ENCODE results near the gene ADGRF4. TPM values are rescaled to one million over a fixed set of nuclear protein-coding genes. Genes with fewer than 3 reads are reported as not detected.

The ADGRF4 gene
- total RNA-seq, 4 donors from 2014 or later = 0.22 TPM; not detected in 3

DNA sequence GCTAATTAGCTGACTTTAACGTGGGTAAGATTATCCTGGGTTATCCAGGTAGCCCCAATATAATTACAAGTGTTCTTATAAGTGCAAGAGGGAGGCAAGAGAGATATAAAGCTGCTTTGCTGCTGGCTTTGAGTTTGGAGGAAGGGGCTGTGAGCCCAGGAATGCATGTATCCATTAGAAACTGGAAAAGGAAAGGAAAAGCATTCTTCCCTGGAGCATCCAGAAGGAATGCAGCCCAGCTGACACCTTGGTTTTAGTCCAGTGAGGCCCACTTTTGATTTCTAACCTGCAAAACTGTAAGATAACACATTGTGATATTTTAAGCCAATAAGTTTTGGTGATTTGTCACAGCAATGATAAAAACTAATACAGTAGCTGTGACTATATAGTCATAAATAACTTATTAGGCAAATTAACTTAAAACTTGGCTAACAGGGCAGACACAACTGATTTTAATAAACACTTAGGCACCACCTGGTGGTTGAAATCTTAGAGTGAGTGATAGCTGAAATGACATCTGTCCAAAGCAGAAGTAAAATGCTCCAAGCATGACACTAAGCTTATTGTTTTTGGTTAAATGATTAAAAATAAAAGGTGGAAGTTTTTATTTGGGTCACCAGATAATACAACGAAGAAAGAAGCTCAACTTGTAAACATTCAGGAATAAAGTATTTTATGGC, 35.6 kb downstream of the ADGRF4 start:
- TF ChIP-seq, protein P1, sequence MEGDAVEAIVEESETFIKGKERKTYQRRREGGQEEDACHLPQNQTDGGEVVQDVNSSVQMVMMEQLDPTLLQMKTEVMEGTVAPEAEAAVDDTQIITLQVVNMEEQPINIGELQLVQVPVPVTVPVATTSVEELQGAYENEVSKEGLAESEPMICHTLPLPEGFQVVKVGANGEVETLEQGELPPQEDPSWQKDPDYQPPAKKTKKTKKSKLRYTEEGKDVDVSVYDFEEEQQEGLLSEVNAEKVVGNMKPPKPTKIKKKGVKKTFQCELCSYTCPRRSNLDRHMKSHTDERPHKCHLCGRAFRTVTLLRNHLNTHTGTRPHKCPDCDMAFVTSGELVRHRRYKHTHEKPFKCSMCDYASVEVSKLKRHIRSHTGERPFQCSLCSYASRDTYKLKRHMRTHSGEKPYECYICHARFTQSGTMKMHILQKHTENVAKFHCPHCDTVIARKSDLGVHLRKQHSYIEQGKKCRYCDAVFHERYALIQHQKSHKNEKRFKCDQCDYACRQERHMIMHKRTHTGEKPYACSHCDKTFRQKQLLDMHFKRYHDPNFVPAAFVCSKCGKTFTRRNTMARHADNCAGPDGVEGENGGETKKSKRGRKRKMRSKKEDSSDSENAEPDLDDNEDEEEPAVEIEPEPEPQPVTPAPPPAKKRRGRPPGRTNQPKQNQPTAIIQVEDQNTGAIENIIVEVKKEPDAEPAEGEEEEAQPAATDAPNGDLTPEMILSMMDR (IDR thresholded peaks at IDR 0.05; ENCODE audit: low read depth) = no peak

DNA sequence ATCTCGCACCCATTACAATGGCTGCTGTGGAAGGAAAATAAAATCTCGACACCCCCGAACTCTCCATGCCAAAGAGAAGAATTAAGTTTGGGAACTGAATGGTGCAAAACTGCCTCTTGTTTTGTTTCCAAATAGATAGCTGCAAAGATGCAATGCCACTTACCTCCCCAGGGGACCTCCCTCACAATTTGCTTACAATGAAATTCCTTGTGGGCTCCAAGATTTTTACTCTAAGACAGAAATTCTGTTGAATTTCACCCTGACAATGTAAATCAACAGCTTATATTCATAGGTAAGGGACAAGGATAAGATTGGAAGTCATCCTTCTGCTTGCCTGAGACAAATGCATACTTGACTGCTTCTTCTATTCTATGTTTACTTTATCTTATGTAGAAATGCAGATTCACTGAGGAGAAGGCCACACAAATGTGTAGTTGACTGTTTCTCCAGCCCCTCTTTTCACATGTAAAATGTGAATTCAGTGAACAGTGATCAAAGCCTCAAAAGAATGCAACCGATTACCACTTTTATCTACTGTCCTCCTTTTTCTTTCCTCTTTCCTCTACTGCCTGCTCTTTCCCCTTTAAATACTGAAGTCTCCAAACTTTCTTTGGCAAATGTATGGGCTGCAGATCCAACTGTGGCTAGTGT, 36.6 kb downstream of the ADGRF4 start:
- TF ChIP-seq, protein P1 (IDR thresholded peaks at IDR 0.05; ENCODE audit: low read depth) = no peak

DNA sequence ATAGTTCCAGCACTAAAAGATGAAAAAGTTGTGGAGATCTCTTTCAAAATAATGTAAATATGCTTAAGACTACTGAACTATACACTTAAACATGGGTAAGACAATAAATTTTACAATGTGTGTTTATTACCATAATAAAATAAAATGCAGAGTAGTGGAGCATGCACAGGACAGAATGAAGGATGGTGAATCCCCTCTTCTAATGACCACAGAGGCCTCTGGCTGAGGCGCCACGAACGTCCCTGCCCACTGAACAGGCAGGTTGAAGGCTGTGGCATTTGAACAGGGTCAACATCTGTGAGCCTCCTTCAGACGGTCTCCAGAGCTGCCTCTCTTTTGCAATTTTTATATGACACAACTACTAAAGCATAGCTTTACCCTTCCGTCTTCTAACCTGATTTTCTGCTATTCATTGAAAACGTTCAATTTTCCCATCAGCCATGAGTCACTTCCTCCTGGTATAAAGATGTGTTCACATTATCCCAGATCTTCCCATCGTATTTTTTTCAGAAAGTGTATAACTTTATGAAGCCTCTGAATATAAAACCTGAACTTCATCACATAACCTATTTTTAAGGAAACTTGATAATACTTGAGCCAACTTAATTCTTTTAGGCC, 37.8 kb downstream of the ADGRF4 start:
- TF ChIP-seq, protein P1 (IDR thresholded peaks at IDR 0.05; ENCODE audit: low read depth) = no peak

DNA sequence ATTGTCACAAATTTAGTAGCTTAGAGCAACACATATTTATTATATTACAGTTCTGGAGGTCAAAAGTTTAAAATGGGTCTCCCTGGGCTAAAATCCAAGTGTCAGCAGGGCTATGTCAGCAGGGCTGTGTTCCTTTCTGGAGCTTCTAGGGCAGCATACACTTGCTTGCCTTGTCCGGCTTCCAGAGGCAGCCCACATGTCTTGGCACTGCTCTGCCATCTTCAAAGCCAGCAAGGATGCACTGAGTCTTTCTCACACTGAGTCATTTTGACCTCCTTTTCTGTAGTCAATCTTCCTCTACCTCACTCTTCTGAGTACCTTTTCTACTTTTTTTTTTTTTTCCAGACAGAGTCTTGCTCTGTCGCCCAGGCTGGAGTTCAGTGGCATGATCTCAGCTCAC, 39.0 kb downstream of the ADGRF4 start:
- TF ChIP-seq, protein P1 (IDR thresholded peaks at IDR 0.05; ENCODE audit: low read depth) = no peak

DNA sequence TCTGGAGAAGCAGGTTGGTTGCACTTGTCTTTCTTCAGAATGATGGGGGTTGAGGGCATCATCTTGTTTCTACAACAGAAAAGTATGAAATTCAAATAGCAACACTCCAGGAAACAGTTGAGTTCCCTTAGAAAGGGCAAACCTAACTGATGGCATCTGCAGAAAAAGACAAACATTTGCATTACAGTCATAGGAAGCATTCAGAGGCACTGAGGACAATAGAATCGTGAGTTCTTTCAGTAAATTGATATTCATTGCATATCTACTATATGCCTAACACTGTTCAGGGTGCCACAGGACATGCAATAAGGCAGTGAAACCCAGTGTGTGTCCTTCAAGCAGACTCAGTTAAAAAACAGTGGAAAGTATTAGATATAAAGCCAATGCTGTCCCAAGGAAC, 42.3 kb downstream of the ADGRF4 start:
- TF ChIP-seq, protein P1 (IDR thresholded peaks at IDR 0.05; ENCODE audit: low read depth) = no peak

DNA sequence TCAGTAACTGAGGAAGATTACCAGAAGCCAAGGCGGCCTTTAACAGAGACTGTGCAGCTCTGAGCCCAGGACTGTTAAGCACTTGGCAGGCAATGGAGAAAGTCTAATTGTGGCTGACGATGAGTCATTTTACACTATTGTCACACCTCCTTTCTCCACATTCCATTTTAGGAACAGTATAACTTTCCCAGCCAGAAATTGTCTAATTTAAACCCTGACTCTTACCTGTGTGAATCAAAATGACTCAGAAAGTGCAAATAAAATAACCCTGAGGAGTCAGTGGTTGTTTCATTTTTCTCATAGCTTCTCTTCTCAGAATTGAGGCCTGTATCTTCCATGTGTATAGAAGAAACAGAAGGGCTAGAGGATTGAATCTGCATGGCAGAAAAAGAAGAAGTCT, 43.4 kb downstream of the ADGRF4 start:
- TF ChIP-seq, protein P1 (IDR thresholded peaks at IDR 0.05; ENCODE audit: low read depth) = no peak

DNA sequence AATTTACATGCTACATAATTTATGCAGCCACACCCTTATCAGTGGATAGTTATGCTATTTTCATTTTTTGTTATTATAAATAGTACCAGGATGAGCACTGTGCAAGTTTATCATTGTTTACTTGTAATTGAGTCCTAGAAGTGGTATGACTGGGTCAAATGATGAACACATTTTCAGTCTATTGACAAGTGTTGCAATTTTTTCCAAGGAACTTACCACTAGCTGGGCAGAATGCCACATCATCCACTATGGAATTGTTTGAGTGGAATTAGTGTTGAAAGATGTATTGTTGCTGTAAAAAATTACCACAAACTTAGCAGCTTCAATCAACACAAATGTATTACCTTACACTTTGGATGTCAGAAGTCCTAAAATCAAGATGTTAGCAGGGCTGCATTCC, 45.4 kb downstream of the ADGRF4 start:
- TF ChIP-seq, protein P1 (IDR thresholded peaks at IDR 0.05; ENCODE audit: low read depth) = no peak

Data from subcutaneous adipose tissue (tissue), 4 donors.